WTC11 (cell line): ENCODE measurements around the gene FGF12.

Experiments
- ELF4 ChIP-seq: sonication (generic); formaldehyde crosslinking; IDR thresholded peaks from 2 replicates; pipeline ENCODE4 v1.8.1; 2022; ENCODE audit warnings: low read depth, mild to moderate bottlenecking, moderate library complexity, missing genetic modification reagents
- IRF2 ChIP-seq: sonication (generic); formaldehyde crosslinking; IDR thresholded peaks from 2 replicates; pipeline ENCODE4 v1.8.0; 2022; ENCODE audit warnings: low read depth, missing genetic modification reagents, borderline replicate concordance
- MAX ChIP-seq: sonication (generic); formaldehyde crosslinking; IDR thresholded peaks from 2 replicates; pipeline ENCODE4 v1.8.0; 2022; ENCODE audit warnings: mild to moderate bottlenecking, missing genetic modification reagents
- NR2C2 ChIP-seq: sonication (generic); formaldehyde crosslinking; IDR thresholded peaks from 2 replicates; pipeline ENCODE4 v1.8.0; 2022; ENCODE audit warnings: mild to moderate bottlenecking, missing genetic modification reagents
- SOX15 ChIP-seq: fragments of 250-450 bp; sonication (Bioruptor Pico); IDR thresholded peaks from 2 replicates; pipeline ENCODE4 v1.9.0; 2021; ENCODE audit warnings: mild to moderate bottlenecking
- TF ChIP-seq, protein P1 (sequence below): fragments of 200-600 bp; IDR thresholded peaks from 2 replicates; pipeline ENCODE4 v1.8.0; 2022; ENCODE audit warnings: antibody characterized with exemption
- TF ChIP-seq, protein P2 (sequence below): sonication (generic); formaldehyde crosslinking; conservative IDR thresholded peaks from 2 replicates; pipeline ENCODE4 v1.8.1; 2022; ENCODE audit warnings: mild to moderate bottlenecking, missing genetic modification reagents

DNA sequence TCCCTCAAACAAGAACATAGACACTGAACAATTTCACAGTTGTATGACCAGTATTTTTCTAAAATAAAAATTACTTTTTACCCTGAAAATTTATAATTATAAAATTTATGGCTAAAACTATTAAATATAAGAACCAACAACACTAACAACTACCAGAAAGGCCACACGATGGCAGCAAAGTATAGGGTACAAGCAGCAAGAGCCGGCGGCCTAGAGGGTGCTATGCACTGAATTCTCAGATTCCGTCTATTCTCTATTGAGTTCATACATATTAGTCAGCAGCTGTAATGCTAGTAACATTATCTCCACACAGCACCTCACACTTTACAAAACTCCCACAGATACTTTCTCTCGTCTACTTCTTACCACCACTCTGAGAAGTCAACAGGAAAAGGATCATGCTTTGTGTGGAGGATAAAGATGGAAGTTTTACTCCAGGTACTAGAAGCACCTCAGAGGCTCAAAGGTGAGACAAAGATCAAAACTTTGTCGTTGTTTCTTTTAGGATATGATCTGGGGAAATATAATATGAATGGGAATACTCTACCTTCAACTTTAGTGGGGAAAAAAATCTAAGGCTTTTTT is 160.5 kb downstream of the FGF12 start:
- no peak for TF ChIP-seq NR2C2 (CRISPR knock-in tag)
- TF ChIP-seq, protein P1, sequence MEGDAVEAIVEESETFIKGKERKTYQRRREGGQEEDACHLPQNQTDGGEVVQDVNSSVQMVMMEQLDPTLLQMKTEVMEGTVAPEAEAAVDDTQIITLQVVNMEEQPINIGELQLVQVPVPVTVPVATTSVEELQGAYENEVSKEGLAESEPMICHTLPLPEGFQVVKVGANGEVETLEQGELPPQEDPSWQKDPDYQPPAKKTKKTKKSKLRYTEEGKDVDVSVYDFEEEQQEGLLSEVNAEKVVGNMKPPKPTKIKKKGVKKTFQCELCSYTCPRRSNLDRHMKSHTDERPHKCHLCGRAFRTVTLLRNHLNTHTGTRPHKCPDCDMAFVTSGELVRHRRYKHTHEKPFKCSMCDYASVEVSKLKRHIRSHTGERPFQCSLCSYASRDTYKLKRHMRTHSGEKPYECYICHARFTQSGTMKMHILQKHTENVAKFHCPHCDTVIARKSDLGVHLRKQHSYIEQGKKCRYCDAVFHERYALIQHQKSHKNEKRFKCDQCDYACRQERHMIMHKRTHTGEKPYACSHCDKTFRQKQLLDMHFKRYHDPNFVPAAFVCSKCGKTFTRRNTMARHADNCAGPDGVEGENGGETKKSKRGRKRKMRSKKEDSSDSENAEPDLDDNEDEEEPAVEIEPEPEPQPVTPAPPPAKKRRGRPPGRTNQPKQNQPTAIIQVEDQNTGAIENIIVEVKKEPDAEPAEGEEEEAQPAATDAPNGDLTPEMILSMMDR: peak; percentile 65; the same call in 1 of the 2 replicates
- TF ChIP-seq SOX15 (CRISPR knock-in tag): no peak
- TF ChIP-seq, protein P2, sequence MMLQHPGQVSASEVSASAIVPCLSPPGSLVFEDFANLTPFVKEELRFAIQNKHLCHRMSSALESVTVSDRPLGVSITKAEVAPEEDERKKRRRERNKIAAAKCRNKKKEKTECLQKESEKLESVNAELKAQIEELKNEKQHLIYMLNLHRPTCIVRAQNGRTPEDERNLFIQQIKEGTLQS (CRISPR knock-in tag): no peak
- TF ChIP-seq MAX (CRISPR knock-in tag): no peak
- no peak for TF ChIP-seq IRF2 (CRISPR knock-in tag)
- TF ChIP-seq ELF4 (CRISPR knock-in tag): no peak
